Right lung (tissue), 5 donors: ENCODE data around the gene COMT. TPM values are rescaled to one million over a fixed set of nuclear protein-coding genes. Genes with fewer than 3 reads are reported as not detected.
"Not testable (repeated sequence)": the region's sequence is repeated elsewhere in the genome, so short reads cannot be mapped to it uniquely, and the experiment has no call there.

Source experiments
- DNase-seq, 2 donors: peaks; one replicate each; pipeline ENCODE4 v3.0.0-alpha.2; 2013
- polyA plus RNA-seq, 5 donors: library from polyadenylated mRNA; unstranded; fragments of 120-200 nt; gene quantifications; one replicate each; pipeline versions ENCODE4 v1.2.1 to v1.2.3, GENCODE V29; 2013; ENCODE audit warnings: inconsistent platforms in 1 of 5, low replicate concordance in 1 of 5; ENCODE audit not compliant: insufficient read length in 5 of 5, insufficient read depth in 1 of 5

Gene COMT
- polyA plus RNA-seq, 5 donors = 60.9 to 134 (median 85.5) TPM

GRCh38 chr22:19904935-19905334 is 36.6 kb upstream of the COMT start:
- DNase-seq = no peak

DNA sequence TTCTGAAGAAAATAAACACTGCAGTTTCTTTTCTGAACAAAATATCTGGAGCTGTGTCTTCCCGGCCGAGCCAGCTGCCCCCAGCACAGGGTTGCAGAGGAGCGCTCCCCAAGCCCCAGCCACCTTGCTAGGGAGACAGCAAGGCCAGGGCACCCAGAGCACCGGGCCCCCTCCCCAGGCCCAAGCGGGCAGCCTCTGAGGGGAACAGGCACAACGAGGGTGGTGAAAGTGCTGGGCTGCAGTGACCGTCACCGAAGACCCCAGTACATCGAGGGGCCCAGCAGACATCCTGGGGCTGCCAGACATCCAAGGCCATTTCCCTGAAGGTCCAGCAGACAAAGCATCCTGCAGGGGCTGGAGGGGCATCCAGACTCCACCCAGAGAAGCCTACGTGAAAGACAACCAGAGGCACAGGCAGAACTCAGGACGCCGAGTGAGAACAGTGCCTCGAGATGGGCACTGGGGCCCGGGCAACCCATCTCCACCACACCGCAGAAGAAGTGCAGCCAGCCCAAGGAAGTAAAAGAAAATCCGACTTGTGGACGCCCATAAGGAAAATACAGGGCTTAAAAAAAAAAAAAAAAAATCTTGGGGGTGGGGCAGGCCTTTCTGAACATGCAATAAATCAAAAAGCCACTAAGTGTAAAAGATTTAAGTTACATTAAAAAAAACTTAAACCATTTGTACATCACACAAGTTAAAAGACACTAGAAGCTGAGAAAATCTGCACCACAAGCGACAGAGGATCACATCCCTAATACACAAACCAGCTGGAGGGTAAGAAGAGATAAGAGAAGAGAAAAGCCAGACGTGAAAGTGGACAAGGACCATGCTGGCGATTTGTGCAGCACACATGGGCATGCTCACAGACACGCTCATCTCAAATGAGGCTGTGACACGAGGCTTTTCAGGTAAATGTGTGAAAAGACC is 36.0 kb upstream of the COMT start:
- no peak for DNase-seq

DNA sequence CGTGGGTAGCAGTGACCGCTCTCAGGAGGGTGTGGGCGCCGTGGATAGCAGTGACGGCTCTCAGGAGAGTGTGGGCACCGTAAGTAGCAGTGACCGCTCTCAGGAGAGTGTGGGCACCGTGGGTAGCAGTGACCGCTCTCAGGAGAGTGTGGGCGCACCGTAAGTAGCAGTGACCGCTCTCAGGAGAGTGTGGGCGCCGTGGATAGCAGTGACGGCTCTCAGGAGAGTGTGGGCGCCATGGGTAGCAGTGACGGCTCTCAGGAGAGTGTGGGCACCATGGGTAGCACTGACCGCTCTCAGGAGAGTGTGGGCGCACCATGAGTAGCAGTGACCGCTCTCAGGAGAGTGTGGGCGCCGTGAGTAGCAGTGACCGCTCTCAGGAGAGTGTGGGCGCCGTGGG is 34.7 kb upstream of the COMT start:
- DNase-seq = not testable (repeated sequence)

- not testable (repeated sequence) for DNase-seq
Observed at GRCh38 chr22:19907902-19908301, 33.7 kb upstream of the COMT start.

- DNase-seq = peak; percentile 62 to 79
Observed at GRCh38 chr22:19909350-19910179, 32.0 kb upstream of the COMT start.

DNA sequence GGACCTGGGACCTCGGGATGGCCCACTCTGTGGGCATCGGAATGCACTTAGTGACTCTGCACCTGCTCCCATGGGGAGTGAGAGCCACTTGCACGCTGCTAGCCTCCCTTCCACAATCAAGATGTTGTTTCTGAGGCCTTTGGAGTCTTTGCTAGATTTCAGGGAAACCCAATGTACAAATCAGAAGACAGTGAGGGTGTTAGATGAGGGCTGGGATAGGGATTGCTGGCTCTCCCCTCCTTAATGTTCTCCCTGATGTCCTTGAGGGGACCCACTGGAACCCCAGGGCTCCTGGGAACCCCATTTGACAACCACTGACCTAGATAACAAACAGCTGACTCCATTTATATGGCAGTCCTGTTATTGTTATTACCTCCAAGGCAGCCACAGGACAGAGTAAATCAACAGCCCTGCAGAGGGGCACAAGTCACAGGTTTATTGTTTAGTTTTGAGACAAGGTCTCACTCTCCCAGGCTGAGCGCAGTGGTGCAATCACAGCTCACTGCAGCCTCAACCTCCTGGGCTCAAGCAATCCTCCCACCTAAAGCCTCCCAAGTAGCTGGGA is 31.3 kb upstream of the COMT start:
- no peak for DNase-seq

DNA sequence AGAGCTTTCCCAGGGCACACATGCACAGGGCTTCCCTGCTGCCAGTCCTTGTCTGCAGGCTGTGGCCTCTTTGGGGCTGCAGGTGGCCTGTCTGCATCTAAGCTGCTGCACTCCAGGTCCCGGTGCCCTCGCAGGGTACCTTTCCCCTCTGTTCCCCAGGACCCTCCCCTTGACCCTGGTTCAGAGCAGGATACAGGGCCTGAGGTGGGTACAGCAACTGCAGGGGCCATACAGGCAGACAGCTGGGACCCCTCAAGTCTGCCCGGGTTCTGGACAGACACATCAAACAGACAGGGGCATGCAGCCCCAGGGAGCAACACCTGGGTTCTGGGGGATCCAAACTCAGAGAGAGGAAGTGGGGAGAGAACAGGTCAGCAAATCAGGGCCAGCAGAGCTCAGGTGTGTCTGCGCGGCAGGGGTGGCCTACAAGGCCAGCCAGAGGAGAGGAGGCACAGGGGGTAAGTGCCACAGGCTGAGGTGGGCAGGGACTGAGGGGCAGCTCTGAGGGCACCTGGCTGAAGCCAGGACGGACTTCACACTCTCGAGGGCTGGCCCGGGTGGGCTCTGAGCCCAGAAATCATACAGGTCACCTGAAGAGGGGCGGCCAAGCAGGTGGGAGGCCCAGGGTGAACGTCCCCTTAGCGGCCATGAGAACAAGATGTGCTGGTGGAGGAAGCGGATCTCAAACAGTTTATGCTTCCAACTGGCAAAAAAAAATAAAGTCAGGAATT is 29.9 kb upstream of the COMT start:
- no peak for DNase-seq

GRCh38 chr22:19912271-19912999 is 29.1 kb upstream of the COMT start:
- DNase-seq = no peak

DNA sequence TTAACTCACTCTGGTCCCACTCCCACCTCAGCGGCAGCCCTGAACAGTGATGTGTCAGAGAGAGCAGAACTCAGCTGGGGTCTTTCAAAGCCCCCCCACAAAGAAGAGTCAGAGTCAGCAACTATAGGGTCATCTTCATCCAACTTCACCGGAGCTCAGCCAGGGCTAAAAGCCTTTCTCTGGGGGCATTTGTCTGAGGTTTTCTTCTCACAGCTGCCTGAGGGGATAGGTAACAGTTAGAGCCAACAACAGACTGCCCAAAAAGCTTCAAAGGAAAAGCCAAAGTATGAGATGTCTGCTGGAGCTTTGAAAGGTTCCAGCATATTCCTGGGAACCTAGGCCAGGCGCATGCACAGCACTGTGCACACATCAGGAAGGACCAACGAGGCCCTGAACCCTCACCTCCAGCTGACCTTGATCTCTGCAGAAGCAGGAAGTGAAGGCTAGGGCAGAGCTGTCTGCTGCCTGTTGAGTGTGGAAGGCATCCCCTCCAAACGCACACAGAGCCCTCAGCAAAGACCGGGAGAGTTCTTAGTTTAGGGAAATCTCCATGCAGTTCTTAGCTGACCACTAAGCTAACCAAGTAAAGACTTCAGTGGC is 28.1 kb upstream of the COMT start:
- DNase-seq = no peak

DNA sequence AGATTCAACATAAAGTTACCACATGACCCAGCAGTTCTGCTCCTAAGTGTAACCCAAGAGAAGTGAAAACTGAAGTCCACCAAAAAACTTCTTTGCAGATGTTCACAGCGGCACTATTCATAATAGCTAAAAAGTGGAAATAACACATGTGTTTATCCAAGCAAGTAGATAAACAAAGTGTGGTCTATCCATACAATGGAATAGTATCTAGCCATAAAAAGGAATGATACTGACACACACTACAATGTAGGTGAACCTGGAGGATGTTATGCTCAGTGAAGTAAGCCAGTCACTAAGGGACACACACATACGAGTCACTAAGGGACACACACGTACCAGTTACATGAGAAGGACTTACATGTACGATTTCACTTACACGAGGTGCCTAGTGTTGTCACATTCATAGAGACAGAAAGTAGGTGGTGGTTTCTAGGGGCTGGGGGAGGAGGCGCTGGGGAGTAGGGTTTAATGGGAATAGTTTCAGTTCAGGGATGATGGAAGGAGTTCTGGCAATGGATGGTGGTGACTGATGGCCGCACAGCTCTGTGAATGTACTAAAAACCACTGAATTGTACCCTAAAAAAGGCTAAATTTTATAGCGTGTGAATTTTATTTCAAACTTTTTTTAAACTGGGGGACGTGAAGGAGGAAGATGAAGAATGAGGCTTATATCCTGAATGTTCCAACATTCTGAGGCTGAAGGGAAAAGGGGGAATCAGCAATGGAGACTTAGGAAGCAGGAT is 27.2 kb upstream of the COMT start:
- DNase-seq = no peak

DNA sequence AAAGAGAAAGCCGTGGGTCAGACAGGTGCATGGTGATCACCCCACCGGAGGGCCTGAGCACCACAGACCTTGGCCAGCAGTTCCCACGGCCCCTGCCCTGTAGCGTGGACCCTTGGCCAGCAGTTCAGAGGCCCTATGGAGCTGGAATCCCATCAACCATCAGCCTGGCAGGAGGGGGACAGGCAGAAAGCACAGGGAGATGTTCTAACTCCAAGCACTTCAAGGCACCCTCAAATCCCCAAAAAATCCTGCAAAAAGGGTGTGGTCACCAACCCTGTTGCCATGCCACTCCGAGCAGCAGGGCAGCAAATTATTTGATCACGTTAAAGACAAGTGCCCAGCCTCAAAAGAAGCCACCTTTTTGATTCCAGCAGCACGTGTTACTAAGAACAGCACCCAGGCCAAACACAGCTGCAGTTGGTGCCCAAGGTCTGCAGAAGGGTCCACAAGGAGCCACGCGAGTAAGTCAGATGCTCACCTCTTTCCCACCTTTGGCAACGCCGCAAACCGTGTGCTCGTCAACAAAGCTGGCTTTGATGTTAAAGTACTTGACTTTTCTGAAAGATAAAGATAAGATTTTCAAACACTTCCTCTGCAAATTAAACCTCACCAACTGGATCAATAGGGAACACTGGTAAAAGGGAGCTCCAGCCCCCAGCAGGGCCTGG is 26.2 kb upstream of the COMT start:
- no peak for DNase-seq

GRCh38 chr22:19916006-19916405 is 25.6 kb upstream of the COMT start:
- no peak for DNase-seq

- DNase-seq = no peak
Observed at GRCh38 chr22:19916941-19917340, 24.6 kb upstream of the COMT start.

- DNase-seq = no peak
Observed at GRCh38 chr22:19917389-19918138, 24.0 kb upstream of the COMT start.

DNA sequence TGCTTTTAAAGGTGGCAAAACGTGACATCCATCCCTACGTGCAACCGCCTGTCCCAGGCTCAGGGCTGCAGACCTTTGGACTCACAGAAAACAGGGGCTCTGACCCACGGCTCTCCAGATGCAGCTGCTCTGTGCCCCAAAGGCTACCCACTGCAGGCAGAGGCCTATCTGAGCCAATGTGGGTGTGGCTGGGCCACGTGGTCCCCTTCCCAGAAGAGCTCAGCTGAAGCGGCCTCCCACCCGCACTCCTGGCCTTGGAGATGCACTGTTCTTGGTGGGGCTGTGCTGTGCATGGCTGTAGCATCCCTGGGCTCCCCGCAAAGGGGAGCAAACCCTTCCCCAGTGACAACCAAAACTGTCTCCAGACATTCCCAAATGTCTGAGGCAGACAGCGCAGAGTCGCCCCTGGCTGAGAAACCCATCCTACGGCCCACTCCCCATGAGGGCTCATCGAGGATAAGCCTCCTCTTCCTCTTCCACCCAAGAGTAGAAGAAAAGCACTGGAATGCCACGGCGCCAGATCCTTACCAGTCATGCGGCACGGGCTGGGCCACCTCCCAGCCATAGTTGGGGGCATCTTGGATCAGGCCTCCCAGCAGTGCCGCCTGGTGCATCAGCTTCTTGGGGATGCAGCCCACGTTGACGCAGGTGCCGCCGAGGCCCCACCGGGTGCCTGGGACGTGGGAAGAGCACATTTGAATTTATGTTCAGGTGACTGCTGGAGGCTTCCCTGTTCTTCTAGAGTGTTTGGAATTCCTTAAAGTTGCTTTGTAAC is 23.1 kb upstream of the COMT start:
- DNase-seq = no peak

GRCh38 chr22:19919701-19920363 is 21.7 kb upstream of the COMT start:
- no peak for DNase-seq

DNA sequence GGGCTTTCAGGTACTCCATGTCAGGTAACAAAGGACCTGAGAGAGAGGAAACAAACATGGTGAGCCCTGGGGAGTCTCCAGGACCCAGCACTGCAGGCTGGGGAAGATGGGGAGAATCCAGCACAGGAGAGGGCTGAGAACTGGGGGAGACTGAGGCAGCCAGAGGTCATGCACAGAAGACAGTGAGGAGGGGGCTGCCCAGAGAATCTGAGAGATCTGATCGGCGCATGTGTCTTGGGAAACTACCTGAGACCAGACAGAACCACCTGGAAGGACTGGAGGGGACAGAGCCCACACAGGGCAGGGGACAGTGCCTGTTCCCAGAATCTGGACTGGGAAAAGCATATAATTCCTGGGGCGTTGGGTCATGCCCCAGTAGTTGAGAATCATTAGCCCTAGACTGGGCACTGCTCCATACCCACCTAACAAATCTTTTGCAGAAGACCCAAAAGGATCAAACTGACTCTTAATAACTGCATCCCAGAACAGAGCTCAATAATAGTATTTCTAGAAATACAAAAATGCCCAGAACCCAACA is 20.0 kb upstream of the COMT start:
- no peak for DNase-seq
